Body of pancreas (tissue), 4 donors: ENCODE measurements around the gene SUMO4. TPM values are rescaled to one million over a fixed set of nuclear protein-coding genes. Genes with fewer than 3 reads are reported as not detected.

Experiments
- ATAC-seq: fragments of 150-250 bp; one replicate; pipeline ENCODE4 v1.9.1; 2016
- DNase-seq, 4 donors: peaks; one replicate each; pipeline ENCODE4 v3.0.0-alpha.2; 2019
- H3K27ac ChIP-seq, 4 donors: fragments of 200-600 bp; sonication (generic); 1 replicate in 3 of 4; 2 replicates in 1 of 4; pipeline versions ENCODE4 v1.5.1 to v1.6.1; 2016 to 2019; ENCODE audit warnings: mild to moderate bottlenecking in 1 of 4, mixed read lengths in 1 of 4, moderate library complexity in 1 of 4
- H3K27me3 ChIP-seq, 2 donors: fragments of 200-600 bp; sonication (generic); one replicate each; pipeline ENCODE4 v1.6.0; 2016; ENCODE audit warnings: mild to moderate bottlenecking in 1 of 2
- H3K36me3 ChIP-seq, 2 donors: fragments of 200-600 bp; sonication (generic); replicated peaks in 1 of 2; 2 replicates each; pipeline ENCODE4 v1.5.1; 2016; ENCODE audit warnings: low read depth in 2 of 2; ENCODE audit not compliant: insufficient read depth in 1 of 2
- H3K4me1 ChIP-seq: fragments of 200-600 bp; sonication (generic); one replicate; pipeline ENCODE4 v1.6.0; 2016
- H3K4me3 ChIP-seq, 2 donors: fragments of 200-600 bp; sonication (generic); 1 replicate in 1 of 2; 2 replicates in 1 of 2; pipeline ENCODE4 v1.5.1; 2016 to 2019
- H3K9me3 ChIP-seq, 3 donors: fragments of 200-600 bp; sonication (generic); 1 replicate in 2 of 3; 2 replicates in 1 of 3; pipeline ENCODE4 v1.5.1; 2016
- POLR2A ChIP-seq, 3 donors: fragments of 450-650 bp; IDR thresholded peaks; one replicate each; pipeline ENCODE4 v1.6.1; 2016; ENCODE audit warnings: antibody characterized with exemption in 3 of 3, mild to moderate bottlenecking in 2 of 3
- WGBS, 2 donors: methylation state at CpG; one replicate each; pipeline ENCODE4 v1.1.5; 2017; 5-methylcytosine and 5-hydroxymethylcytosine counted together
- intact Hi-C: fragments of 100-400 bp; cut with DNase I; formaldehyde crosslinking; loops from one replicate; pipeline ENCODE4 v1.15.1; 2023
- total RNA-seq, 2 donors: library from RNA; depleted of rRNA; stranded (reverse); fragments of >200 nt; gene quantifications; one replicate each; pipeline ENCODE4 v1.1.0, GENCODE V29; 2016
- TF ChIP-seq, protein P1 (sequence below), 7 experiments: fragments of 450-650 bp in 4 of 7; fragments of 200-600 bp in 3 of 7; sonication (generic) in 3 of 7; IDR thresholded peaks; one replicate each; pipeline ENCODE4 v1.5.1; 2016 to 2019; ENCODE audit warnings: antibody characterized with exemption in 7 of 7

The SUMO4 gene
- total RNA-seq, 2 donors from 2014 or later, result 1.3 TPM; not detected in 1

DNA sequence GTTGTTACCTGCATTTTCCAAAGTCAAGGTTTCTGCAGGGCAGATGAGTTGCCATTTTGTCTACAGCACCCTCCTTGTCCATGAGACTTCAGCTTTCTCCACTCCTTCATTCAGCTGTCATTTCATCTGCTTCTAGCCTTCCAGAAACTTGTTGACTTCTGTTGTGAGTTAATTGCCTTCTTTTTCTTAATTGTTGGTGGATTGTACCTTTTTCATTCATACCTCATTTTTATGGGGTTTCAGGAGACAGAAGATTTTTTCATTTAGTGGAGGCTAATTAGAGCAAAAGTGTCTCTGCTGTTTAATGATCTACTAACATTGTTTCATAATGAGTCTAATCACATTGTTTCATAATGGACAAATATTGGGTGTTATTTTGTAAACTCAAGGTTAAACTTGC lies 7.5 kb upstream of the SUMO4 start:
- H3K9me3 ChIP-seq, result no peaks in the 10 kb centered on the region
- H3K4me1 ChIP-seq, result peaks cover 27% of the 10 kb centered on the region
- TF ChIP-seq POLR2A (IDR thresholded peaks at IDR 0.05), result no peak
- TF ChIP-seq, protein P1, sequence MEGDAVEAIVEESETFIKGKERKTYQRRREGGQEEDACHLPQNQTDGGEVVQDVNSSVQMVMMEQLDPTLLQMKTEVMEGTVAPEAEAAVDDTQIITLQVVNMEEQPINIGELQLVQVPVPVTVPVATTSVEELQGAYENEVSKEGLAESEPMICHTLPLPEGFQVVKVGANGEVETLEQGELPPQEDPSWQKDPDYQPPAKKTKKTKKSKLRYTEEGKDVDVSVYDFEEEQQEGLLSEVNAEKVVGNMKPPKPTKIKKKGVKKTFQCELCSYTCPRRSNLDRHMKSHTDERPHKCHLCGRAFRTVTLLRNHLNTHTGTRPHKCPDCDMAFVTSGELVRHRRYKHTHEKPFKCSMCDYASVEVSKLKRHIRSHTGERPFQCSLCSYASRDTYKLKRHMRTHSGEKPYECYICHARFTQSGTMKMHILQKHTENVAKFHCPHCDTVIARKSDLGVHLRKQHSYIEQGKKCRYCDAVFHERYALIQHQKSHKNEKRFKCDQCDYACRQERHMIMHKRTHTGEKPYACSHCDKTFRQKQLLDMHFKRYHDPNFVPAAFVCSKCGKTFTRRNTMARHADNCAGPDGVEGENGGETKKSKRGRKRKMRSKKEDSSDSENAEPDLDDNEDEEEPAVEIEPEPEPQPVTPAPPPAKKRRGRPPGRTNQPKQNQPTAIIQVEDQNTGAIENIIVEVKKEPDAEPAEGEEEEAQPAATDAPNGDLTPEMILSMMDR (IDR thresholded peaks at IDR 0.05), result no peak
- no peak overlapping the region for H3K4me3 ChIP-seq
- intact Hi-C loops, result no loop called here
- no peaks in the 10 kb centered on the region for H3K36me3 ChIP-seq
- ATAC-seq (no peak), DNase-seq (no peak)
- no peaks in the 10 kb centered on the region for H3K27me3 ChIP-seq
- H3K27ac ChIP-seq, result peak overlapping the region in 1 of 4 donors; percentile 3

DNA sequence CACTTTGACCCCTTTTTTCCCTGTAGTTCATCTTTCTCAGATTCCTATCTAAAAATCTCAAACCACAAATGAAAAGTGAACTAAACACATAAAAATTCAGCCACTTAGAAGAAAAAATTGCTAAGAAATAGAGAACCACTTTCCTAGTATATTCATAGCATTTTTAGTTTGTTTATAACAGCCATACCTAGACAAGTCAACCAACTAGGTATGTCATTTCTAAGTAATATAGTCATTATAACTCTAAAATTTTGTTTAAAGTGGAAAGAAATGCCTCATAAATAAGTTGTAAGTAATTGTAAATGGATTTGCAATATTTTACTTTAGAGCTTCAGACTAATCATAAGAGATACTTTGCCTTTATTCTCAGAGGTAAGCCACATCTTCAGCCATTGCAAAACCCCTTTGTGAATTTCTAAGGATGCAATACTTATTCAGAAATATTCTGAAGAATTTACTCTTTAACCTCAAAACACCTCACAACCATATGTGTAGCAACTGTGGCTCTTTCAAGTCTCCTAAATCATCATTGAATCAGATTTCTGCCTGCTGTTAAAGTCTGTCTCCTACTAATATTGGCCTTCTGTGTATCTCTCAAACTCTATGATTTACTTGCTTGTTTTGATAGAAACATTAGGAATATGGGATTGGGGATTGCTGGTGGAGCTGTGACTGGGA lies 6.9 kb upstream of the SUMO4 start:
- Histone ChIP-seq H3K27ac (no peak overlapping the region), H3K9me3 (no peaks in the 10 kb centered on the region), H3K27me3 (no peaks in the 10 kb centered on the region), H3K4me1 (peaks cover 25% of the 10 kb centered on the region), H3K36me3 (no peaks in the 10 kb centered on the region), H3K4me3 (no peak overlapping the region)
- ATAC-seq (no peak), DNase-seq (no peak)
- TF ChIP-seq POLR2A (IDR thresholded peaks at IDR 0.05), result no peak
- TF ChIP-seq, protein P1 (IDR thresholded peaks at IDR 0.05), result no peak
- intact Hi-C loops, result no loop called here

DNA sequence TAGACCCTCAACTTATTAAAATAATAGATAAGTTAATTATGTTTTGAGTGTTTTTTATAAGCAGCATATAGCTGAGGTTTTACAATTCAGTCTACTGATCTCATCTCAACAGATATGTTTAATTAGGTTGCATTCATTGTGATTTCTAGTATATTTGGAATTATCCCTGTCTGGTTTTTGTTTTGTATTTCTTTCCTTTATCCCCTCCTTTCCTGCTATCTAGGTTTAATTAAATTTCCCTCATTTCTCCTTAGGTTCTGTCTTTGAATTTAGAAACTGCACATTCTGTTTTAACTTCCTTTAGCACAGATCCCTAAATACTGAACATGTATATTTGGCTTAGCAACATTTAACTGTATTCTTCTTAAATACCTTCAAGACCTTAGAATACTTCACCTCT lies 4.9 kb upstream of the SUMO4 start:
- intact Hi-C loops, result no loop called here
- Histone ChIP-seq H3K27ac (no peak overlapping the region), H3K9me3 (no peaks in the 10 kb centered on the region), H3K36me3 (peaks cover 0 to 3% of the 10 kb centered on the region in 2 donors), H3K4me1 (peaks cover 23% of the 10 kb centered on the region), H3K4me3 (no peak overlapping the region), H3K27me3 (no peaks in the 10 kb centered on the region)
- TF ChIP-seq, protein P1 (IDR thresholded peaks at IDR 0.05), result no peak
- no peak for TF ChIP-seq POLR2A (IDR thresholded peaks at IDR 0.05)
- ATAC-seq (no peak), DNase-seq (no peak)

DNA sequence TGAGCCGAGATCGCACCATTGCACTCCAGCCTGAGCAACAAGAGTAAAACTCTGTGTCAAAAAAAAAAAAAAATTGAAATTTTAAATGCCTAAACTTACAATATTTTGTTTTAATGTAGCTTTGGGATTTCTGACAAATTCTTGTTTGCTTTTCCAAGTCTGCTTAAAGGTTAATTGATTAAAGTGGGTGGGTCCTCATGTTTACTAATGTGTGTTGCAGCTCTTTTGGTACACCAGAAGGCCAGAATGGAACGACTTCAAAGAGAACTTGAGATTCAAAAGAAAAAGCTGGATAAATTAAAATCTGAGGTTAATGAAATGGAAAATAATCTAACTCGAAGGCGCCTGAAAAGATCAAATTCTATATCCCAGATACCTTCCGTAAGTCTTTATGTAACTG lies 2.7 kb upstream of the SUMO4 start:
- 66 to 80% methylated on average over 6 of the region's 6 CpGs for WGBS, 2 donors
- intact Hi-C loops, result no loop called here

More for the DNA sequence above, 2.7 kb upstream of the SUMO4 start:
- Histone ChIP-seq H3K4me1 (peaks cover 20% of the 10 kb centered on the region), H3K27me3 (no peaks in the 10 kb centered on the region), H3K9me3 (no peaks in the 10 kb centered on the region), H3K36me3 (peaks cover 0 to 3% of the 10 kb centered on the region in 2 donors), H3K4me3 (no peak overlapping the region), H3K27ac (no peak overlapping the region)
- ATAC-seq, result no peak
- DNase-seq, result no peak
- TF ChIP-seq, protein P1 (IDR thresholded peaks at IDR 0.05), result no peak
- no peak for TF ChIP-seq POLR2A (IDR thresholded peaks at IDR 0.05)
